Loucy (cell line): ENCODE results near the gene DHRSX.
"Not testable (repeated sequence)": the region's sequence is repeated elsewhere in the genome, so short reads cannot be mapped to it uniquely, and the experiment has no call there.

Experiments used
- H2AFZ ChIP-seq: fragments of 200-600 bp; sonication (generic); 2 replicates; pipeline ENCODE4 v1.6.0; 2016; ENCODE audit warnings: antibody characterized with exemption, mild to moderate bottlenecking, low read length, moderate library complexity
- H3F3A ChIP-seq: fragments of 200-600 bp; 2 replicates; pipeline ENCODE4 v1.6.0; 2016; ENCODE audit warnings: antibody characterized with exemption, low read depth, mild to moderate bottlenecking
- H3K27me3 ChIP-seq: fragments of 200-600 bp; sonication (generic); 2 replicates; pipeline ENCODE4 v1.6.1; 2014; ENCODE audit warnings: low read length, mild to moderate bottlenecking; ENCODE audit not compliant: insufficient read depth, poor library complexity, severe bottlenecking
- H3K36me3 ChIP-seq: fragments of 200-600 bp; sonication (generic); 2 replicates; pipeline ENCODE4 v1.6.1; 2016; ENCODE audit warnings: low read length; ENCODE audit not compliant: insufficient read depth
- H3K4me1 ChIP-seq: fragments of 200-600 bp; sonication (generic); 2 replicates; pipeline ENCODE4 v1.5.1; 2014; ENCODE audit warnings: low read length, mild to moderate bottlenecking; ENCODE audit not compliant: insufficient read depth, poor library complexity, severe bottlenecking
- H3K4me2 ChIP-seq: fragments of 200-600 bp; sonication (generic); 2 replicates; pipeline ENCODE4 v1.6.0; 2014; ENCODE audit warnings: antibody characterized with exemption, low read length, low read depth, mild to moderate bottlenecking; ENCODE audit not compliant: poor library complexity, severe bottlenecking
- H3K4me3 ChIP-seq: fragments of 200-600 bp; sonication (generic); 2 replicates; pipeline ENCODE4 v1.5.1; 2014; ENCODE audit warnings: low read length, mild to moderate bottlenecking, mixed read lengths; ENCODE audit not compliant: poor library complexity, severe bottlenecking
- H3K79me2 ChIP-seq: fragments of 200-600 bp; sonication (generic); 2 replicates; pipeline ENCODE4 v1.6.1; 2014; ENCODE audit warnings: low read length; ENCODE audit not compliant: insufficient read depth
- H3K9ac ChIP-seq: fragments of 200-600 bp; sonication (generic); 2 replicates; pipeline ENCODE4 v1.6.0; 2014; ENCODE audit warnings: mild to moderate bottlenecking, low read depth, low read length, moderate library complexity; ENCODE audit not compliant: poor library complexity, severe bottlenecking
- H3K9me2 ChIP-seq: fragments of 200-600 bp; sonication (generic); replicated peaks from 2 replicates; pipeline ENCODE4 v1.6.1; 2016; ENCODE audit warnings: low read depth, low read length, mixed read lengths
- H3K9me3 ChIP-seq: fragments of 200-600 bp; sonication (generic); 2 replicates; pipeline ENCODE4 v1.6.1; 2014; ENCODE audit warnings: mild to moderate bottlenecking, antibody characterized with exemption, low read length, low read depth; ENCODE audit not compliant: insufficient read depth
- H4K20me1 ChIP-seq: fragments of 200-600 bp; sonication (generic); 2 replicates; pipeline ENCODE4 v1.6.0; 2014; ENCODE audit warnings: antibody characterized with exemption, low read length, mild to moderate bottlenecking; ENCODE audit not compliant: insufficient read depth, poor library complexity, severe bottlenecking
- CTCF ChIP-seq: fragments of 200-600 bp; sonication (generic); conservative IDR thresholded peaks from 2 replicates; pipeline ENCODE4 v1.5.1; 2014; ENCODE audit warnings: mild to moderate bottlenecking, antibody characterized with exemption, low read length
- EZH2phosphoT487 ChIP-seq: fragments of 200-600 bp; IDR thresholded peaks from 2 replicates; pipeline ENCODE4 v1.6.1; 2018; ENCODE audit warnings: antibody characterized with exemption, mild to moderate bottlenecking, moderate library complexity, borderline replicate concordance

Gene DHRSX

GRCh38 chrX:2520539-2520938 lies 19.8 kb upstream of the DHRSX start:
- Histone ChIP-seq H3K9me2 (no peaks in the 10 kb centered on the region), H3K79me2 (no peaks in the 10 kb centered on the region), H2AFZ (no peak overlapping the region), H3K4me3 (no peak overlapping the region), H3F3A (no peaks in the 10 kb centered on the region), H3K27me3 (no peaks in the 10 kb centered on the region), H3K4me2 (no peak overlapping the region), H3K36me3 (no peaks in the 10 kb centered on the region), H4K20me1 (no peaks in the 10 kb centered on the region), H3K9ac (no peak overlapping the region), H3K9me3 (no peaks in the 10 kb centered on the region), H3K4me1 (no peaks in the 10 kb centered on the region)
- no peak for TF ChIP-seq EZH2phosphoT487
- TF ChIP-seq CTCF = no peak

GRCh38 chrX:2519638-2520037 lies 18.9 kb upstream of the DHRSX start:
- H3K9me2 ChIP-seq, H3K4me3 ChIP-seq, H4K20me1 ChIP-seq: not testable (repeated sequence)

GRCh38 chrX:2517055-2517454 lies 16.3 kb upstream of the DHRSX start:
- H3K79me2 ChIP-seq = no peaks in the 10 kb centered on the region
- H3K9me2 ChIP-seq = no peaks in the 10 kb centered on the region
- H3K4me1 ChIP-seq = no peaks in the 10 kb centered on the region
- no peaks in the 10 kb centered on the region for H4K20me1 ChIP-seq
- no peak overlapping the region for H2AFZ ChIP-seq
- H3K4me2 ChIP-seq = no peak overlapping the region
- no peaks in the 10 kb centered on the region for H3K27me3 ChIP-seq
- H3K9ac ChIP-seq = no peak overlapping the region
- H3K4me3 ChIP-seq = no peak overlapping the region
- TF ChIP-seq CTCF (no peak), EZH2phosphoT487 (no peak)
- H3K9me3 ChIP-seq = no peaks in the 10 kb centered on the region
- no peaks in the 10 kb centered on the region for H3K36me3 ChIP-seq
- no peaks in the 10 kb centered on the region for H3F3A ChIP-seq

More at GRCh38 chrX:2519638-2520037, 18.9 kb upstream of the DHRSX start:
- not testable (repeated sequence) for H3K4me2 ChIP-seq, H3K4me1 ChIP-seq, H3F3A ChIP-seq, H2AFZ ChIP-seq, H3K27me3 ChIP-seq, H3K9ac ChIP-seq, H3K9me3 ChIP-seq, H3K79me2 ChIP-seq, H3K36me3 ChIP-seq

GRCh38 chrX:2516623-2517022 lies 15.8 kb upstream of the DHRSX start:
- Histone ChIP-seq H3K9me2 (no peaks in the 10 kb centered on the region), H3F3A (no peaks in the 10 kb centered on the region), H3K4me2 (no peak overlapping the region), H3K27me3 (no peaks in the 10 kb centered on the region), H4K20me1 (no peaks in the 10 kb centered on the region), H3K36me3 (no peaks in the 10 kb centered on the region), H2AFZ (no peak overlapping the region), H3K9me3 (no peaks in the 10 kb centered on the region), H3K79me2 (no peaks in the 10 kb centered on the region), H3K4me1 (no peaks in the 10 kb centered on the region), H3K4me3 (no peak overlapping the region), H3K9ac (no peak overlapping the region)
- TF ChIP-seq EZH2phosphoT487 (no peak), CTCF (no peak)
